ENCODE measurements around the gene POLR3H.

Gene POLR3H

GRCh38 chr22:41532908-41533825, 11.1 kb downstream of the POLR3H start:
- peak; percentile 61 for DNase-seq

DNA sequence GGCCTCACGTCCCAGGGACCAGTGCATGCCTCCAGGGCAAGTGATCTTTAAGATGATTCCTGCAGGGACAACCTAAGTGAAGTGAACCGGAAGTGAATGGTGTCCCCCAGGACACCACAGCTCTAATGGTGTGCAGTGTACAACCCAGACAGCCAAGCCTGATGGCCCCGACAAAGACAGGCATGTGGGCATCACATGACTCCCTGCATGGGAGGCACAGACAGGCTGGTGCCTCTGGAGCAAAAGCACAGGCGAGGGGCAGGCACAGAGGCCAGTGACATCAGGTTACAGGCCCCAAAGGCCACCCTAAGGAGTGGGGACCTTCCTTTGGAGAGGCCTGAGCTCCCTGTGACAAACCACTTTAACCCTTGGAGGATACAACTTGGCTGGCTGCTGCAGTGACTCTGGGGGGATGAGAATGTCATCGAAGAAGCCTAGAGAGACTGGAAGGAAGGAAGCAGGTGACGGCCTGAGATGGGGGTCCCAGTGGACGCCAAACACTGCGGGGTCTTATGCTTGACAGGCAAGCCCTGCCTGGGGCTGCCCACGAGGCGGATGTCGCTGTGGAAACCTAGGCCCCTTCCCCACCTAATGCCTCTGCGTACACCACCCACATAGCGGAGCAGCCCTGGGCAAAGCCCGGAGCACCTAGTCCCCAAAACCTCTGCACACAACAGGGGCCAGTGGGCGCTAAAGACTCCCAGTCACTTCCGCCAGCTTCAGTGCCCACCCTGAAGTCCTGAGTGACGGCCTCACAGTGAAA, 12.4 kb downstream of the POLR3H start:
- DNase-seq: no peak

GRCh38 chr22:41530890-41531714, 13.2 kb downstream of the POLR3H start:
- DNase-seq: no peak

GRCh38 chr22:41528938-41529561, 15.2 kb downstream of the POLR3H start:
- DNase-seq: no peak

DNA sequence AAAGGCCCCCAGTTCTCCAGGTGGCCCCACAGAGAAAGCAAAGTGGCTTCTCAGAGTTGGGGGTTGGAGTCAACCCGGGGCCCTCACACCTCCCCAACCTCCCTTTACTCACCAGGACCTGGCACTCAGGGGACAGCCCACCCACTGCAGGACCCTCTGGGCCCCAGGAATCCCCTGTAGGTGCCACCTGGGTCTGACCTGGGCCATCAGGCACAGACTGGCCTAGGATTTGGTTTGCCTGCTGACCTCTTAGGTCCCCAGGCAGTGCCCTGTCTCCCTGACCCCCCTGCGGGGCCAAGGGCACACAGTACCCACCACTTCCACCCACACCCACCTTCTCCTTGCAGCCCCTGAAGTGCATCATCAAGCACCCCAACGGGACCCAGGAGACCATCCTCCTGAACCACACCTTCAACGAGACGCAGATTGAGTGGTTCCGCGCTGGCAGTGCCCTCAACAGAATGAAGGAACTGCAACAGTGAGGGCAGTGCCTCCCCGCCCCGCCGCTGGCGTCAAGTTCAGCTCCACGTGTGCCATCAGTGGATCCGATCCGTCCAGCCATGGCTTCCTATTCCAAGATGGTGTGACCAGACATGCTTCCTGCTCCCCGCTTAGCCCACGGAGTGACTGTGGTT, 16.0 kb downstream of the POLR3H start:
- no peak for DNase-seq

- peak; percentile 55 for DNase-seq
These were observed 17.2 kb downstream of the POLR3H start for GRCh38 chr22:41526830-41527799.

DNA sequence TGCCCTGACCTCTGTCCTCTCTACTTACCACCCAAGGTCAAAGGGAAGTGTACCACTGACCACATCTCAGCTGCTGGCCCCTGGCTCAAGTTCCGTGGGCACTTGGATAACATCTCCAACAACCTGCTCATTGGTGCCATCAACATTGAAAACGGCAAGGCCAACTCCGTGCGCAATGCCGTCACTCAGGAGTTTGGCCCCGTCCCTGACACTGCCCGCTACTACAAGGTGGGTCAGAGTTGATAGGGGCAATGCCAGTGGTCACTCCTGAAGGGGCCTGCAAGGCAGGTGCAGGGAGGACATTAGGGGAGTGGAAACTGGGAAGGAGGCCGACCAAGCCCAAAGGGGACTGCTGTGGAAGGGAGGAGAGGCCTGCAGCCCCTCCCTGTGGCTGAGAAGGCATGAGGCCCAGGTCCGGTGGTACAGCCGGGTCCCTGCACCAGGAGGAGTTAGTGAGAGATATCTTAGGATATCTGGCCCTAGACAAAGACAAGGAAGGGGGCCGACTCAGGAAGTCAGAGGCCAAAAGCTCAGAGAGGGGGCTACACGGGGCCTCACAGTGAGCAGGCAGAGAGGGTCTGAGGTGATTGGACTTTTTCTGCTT, 17.9 kb downstream of the POLR3H start:
- no peak for DNase-seq

DNA sequence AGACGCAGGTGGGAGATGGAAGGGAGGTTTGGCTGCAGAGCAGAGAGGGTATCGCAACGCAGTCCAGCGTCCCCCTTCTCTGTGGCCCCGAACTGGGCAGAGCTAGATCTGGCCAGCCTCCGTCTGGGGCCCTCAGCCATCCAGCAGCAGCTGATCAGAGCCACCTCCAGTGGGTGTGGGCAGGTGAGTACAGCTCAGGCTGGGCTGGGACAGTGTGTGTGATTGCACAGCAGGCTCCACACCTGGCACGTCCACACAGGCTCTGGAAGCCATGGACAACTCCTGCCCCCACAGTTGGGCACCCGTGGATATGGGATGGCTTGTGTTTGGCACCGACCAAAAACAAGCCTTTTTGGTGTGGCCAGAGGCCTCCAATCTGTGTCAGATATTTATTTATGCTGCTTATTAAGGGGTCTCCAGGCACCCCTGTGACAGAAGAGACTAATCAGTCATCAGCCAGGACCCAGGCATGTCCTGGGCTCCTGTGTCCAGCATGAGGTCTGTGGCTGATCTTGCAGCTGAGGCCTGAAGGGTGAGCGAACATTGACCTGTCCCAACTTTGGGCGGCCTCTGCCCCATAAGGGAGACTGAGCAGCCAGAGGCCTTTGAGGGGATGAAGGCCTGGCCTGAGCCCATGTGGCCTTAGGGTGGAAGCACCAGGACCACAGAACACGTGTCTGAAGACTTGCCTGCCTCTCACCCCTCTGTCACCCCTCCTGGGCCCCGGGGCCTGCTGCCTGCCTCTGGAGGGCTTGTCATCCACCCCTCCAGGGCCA, 18.6 kb downstream of the POLR3H start:
- no peak for DNase-seq

- peak; percentile 69 for DNase-seq
These were observed 19.3 kb downstream of the POLR3H start for GRCh38 chr22:41524809-41525449.

GRCh38 chr22:41524251-41524661, 20.0 kb downstream of the POLR3H start:
- DNase-seq: no peak

- no peak for DNase-seq
These were observed 20.6 kb downstream of the POLR3H start for GRCh38 chr22:41523464-41524221.

DNA sequence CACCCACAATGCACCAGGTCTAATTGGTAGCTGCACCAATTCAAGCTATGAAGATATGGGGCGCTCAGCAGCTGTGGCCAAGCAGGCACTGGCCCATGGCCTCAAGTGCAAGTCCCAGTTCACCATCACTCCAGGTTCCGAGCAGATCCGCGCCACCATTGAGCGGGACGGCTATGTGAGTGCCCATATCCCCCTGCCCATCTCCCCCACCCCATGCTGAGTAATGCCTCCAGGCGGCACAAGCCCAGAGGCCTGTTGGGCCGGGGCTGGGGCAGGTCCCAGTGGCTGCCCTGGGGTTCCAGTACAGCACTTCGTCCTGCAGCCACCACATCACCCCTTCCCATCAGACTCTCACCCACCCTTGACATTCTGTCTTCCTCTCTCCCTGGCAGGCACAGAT, 21.5 kb downstream of the POLR3H start:
- no peak for DNase-seq

- no peak for DNase-seq
These were observed 23.1 kb downstream of the POLR3H start for GRCh38 chr22:41521126-41521525.

DNA sequence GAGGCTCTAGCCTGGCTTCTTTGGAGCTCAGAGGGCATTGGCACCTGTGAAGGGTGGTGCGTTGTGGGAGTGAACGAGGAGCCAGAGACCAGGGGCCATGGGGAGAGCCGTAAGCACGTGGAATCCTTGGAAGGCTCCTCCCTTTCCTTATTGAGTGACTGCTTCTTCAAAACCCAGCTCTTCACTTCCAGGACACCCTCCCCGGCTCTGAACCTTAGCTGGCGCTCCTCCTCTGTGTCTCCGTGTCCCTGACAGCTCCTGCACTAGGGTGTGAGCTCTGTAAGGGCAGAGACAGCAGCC, 26.3 kb downstream of the POLR3H start:
- no peak for DNase-seq

DNA sequence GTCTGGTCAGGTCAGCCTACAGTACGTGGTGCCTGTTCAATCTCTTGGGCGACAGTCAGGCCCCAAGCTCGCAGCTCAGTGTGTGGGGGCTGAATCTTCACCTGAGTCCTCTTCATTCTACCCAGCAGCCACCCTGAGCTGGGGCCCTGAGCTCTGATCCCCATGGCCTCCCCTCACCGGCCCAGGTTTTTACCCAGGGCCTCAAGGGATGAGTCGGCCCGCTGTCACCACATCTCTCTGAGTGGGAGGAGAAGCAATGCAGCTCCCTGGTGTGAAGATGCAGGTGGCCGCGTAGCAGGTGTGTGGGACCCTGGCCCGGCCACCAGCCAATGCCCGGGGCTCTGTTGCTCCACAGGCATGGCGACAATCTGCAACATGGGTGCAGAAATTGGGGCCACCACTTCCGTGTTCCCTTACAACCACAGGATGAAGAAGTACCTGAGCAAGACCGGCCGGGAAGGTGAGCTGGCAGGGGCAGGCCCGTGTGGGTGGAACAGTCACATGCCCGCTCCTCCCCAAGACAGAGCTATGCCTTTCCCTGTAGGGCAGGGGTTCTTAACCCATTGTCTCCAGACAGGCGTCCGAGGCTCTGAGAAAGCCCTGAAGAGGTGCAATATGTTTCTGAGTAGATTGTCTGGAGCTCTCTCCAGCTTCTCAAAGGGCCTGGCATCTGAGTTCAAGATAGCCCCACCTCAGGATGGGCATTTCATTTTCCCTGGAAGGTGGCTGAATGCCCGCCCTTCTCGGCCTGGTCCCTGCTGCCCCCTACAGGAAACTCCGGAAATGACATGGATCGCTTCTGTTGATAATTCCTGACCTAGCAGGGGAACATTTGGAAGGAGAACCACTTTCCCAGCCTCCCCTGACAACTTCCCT, 26.9 kb downstream of the POLR3H start:
- no peak for DNase-seq

DNA sequence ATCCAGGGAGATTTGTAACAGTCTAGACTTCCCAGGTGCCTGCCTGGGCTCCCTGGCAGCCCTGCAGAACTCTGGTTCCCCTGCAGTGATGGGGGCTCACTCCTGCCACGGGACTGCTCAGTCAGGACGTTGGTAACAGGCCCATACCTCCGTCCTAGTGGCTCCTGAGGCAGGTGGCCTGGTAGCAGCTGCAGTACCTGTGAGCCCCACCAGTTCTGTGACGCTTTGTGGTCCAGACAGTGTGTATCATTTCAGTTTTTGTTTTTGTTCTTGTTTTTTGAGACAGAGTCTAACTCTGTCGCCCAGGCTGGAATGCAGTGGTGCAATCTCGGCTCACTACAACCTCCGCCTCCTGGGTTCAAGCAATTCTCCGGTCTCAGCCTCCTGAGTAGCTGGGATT, 27.8 kb downstream of the POLR3H start:
- no peak for DNase-seq

DNA sequence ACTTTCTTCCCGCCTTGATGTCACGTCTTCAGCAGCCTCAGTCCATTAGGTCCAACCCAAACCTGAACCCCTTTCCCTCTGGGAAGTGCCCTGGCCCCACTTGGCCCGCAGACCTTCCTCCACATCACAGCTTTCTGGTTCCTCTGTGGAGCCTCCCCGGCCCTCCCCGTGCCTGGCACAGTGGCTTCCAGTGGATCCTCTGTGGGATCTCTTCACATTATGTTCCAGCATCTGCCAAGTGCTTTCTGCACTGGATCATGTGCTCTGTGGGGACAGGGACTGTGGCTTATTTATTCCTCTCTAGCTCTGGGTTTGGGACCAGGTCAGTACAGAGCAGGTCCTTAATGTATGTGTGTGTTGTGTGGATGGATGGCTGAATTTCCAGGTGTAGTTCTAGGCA, 30.9 kb downstream of the POLR3H start:
- DNase-seq: no peak
